Duodenal mucosa (tissue), 2 donors: ENCODE measurements around the gene EIF4G3.
"Not testable (repeated sequence)": the region's sequence is repeated elsewhere in the genome, so short reads cannot be mapped to it uniquely, and the experiment has no call there.

ENCODE experiments used
- H3K27ac ChIP-seq: one replicate; pipeline ENCODE4 v1.7.0; 2013; ENCODE audit warnings: low read depth, low read length
- H3K27me3 ChIP-seq, 2 donors: one replicate each; pipeline ENCODE4 v1.7.0; 2013; ENCODE audit warnings: low read length in 2 of 2, control low read depth in 1 of 2; ENCODE audit not compliant: insufficient read depth in 2 of 2, control insufficient read depth in 1 of 2
- H3K36me3 ChIP-seq, 2 donors: one replicate each; pipeline ENCODE4 v1.7.0; 2013; ENCODE audit warnings: low read length in 2 of 2, control low read depth in 1 of 2; ENCODE audit not compliant: insufficient read depth in 2 of 2, control insufficient read depth in 1 of 2
- H3K4me1 ChIP-seq, 2 donors: one replicate each; pipeline ENCODE4 v1.7.0; 2013; ENCODE audit warnings: low read length in 2 of 2, control low read depth in 1 of 2; ENCODE audit not compliant: insufficient read depth in 2 of 2, control insufficient read depth in 1 of 2
- H3K4me3 ChIP-seq, 2 donors: one replicate each; pipeline ENCODE4 v1.7.0; 2013; ENCODE audit warnings: low read length in 2 of 2, low read depth in 1 of 2
- H3K9ac ChIP-seq, 2 donors: one replicate each; pipeline ENCODE4 v1.7.0; 2013; ENCODE audit warnings: low read length in 2 of 2, low read depth in 1 of 2
- H3K9me3 ChIP-seq, 2 donors: one replicate each; pipeline ENCODE4 v1.7.0; 2013; ENCODE audit warnings: low read length in 2 of 2, control low read depth in 1 of 2; ENCODE audit not compliant: control insufficient read depth in 1 of 2

EIF4G3 gene

GRCh38 chr1:21059021-21059420, 117.7 kb downstream of the EIF4G3 start:
- H3K27ac ChIP-seq: no peak overlapping the region
- no peaks in the 10 kb centered on the region for H3K9me3 ChIP-seq
- H3K27me3 ChIP-seq: no peaks in the 10 kb centered on the region

GRCh38 chr1:21058035-21058793, 118.5 kb downstream of the EIF4G3 start:
- Histone ChIP-seq H3K4me1 (peaks cover 0 to 11% of the 10 kb centered on the region in 2 donors), H3K27me3 (no peaks in the 10 kb centered on the region), H3K4me3 (no peak overlapping the region), H3K27ac (no peak overlapping the region), H3K9ac (no peak overlapping the region), H3K9me3 (no peaks in the 10 kb centered on the region), H3K36me3 (no peaks in the 10 kb centered on the region)

More at GRCh38 chr1:21059021-21059420, 117.7 kb downstream of the EIF4G3 start:
- no peak overlapping the region for H3K4me3 ChIP-seq
- peaks cover 0 to 11% of the 10 kb centered on the region in 2 donors for H3K4me1 ChIP-seq
- peaks cover 0 to 1% of the 10 kb centered on the region in 2 donors for H3K36me3 ChIP-seq
- H3K9ac ChIP-seq: no peak overlapping the region

- not testable (repeated sequence) for H3K27ac ChIP-seq, H3K9me3 ChIP-seq, H3K36me3 ChIP-seq, H3K4me3 ChIP-seq, H3K4me1 ChIP-seq, H3K9ac ChIP-seq, H3K27me3 ChIP-seq
These were observed 123.3 kb downstream of the EIF4G3 start for GRCh38 chr1:21053189-21053928.

GRCh38 chr1:21052034-21052433, 124.7 kb downstream of the EIF4G3 start:
- H3K27ac ChIP-seq: no peak overlapping the region
- no peak overlapping the region for H3K9ac ChIP-seq
- H3K4me3 ChIP-seq: no peak overlapping the region
- H3K9me3 ChIP-seq: no peaks in the 10 kb centered on the region
- peaks cover 0 to 11% of the 10 kb centered on the region in 2 donors for H3K36me3 ChIP-seq
- no peaks in the 10 kb centered on the region for H3K4me1 ChIP-seq
- H3K27me3 ChIP-seq: no peaks in the 10 kb centered on the region

GRCh38 chr1:21051177-21051825, 125.4 kb downstream of the EIF4G3 start:
- Histone ChIP-seq H3K36me3 (peaks cover 0 to 11% of the 10 kb centered on the region in 2 donors), H3K27me3 (no peaks in the 10 kb centered on the region), H3K27ac (no peak overlapping the region), H3K4me1 (no peaks in the 10 kb centered on the region), H3K4me3 (no peak overlapping the region), H3K9me3 (no peaks in the 10 kb centered on the region), H3K9ac (no peak overlapping the region)

GRCh38 chr1:21050031-21050430, 126.7 kb downstream of the EIF4G3 start:
- no peak overlapping the region for H3K9ac ChIP-seq
- H3K27ac ChIP-seq: no peak overlapping the region
- no peak overlapping the region for H3K4me3 ChIP-seq
- H3K27me3 ChIP-seq: no peaks in the 10 kb centered on the region
- H3K9me3 ChIP-seq: no peaks in the 10 kb centered on the region
- H3K4me1 ChIP-seq: no peaks in the 10 kb centered on the region
- H3K36me3 ChIP-seq: peaks cover 0 to 11% of the 10 kb centered on the region in 2 donors

GRCh38 chr1:21048462-21048861, 128.2 kb downstream of the EIF4G3 start:
- no peak overlapping the region for H3K9ac ChIP-seq
- no peaks in the 10 kb centered on the region for H3K9me3 ChIP-seq
- no peaks in the 10 kb centered on the region for H3K27me3 ChIP-seq
- peaks cover 0 to 11% of the 10 kb centered on the region in 2 donors for H3K36me3 ChIP-seq
- no peaks in the 10 kb centered on the region for H3K4me1 ChIP-seq
- H3K27ac ChIP-seq: no peak overlapping the region
- no peak overlapping the region for H3K4me3 ChIP-seq

GRCh38 chr1:21046132-21046531, 130.6 kb downstream of the EIF4G3 start:
- Histone ChIP-seq H3K4me1 (no peaks in the 10 kb centered on the region), H3K9me3 (no peaks in the 10 kb centered on the region), H3K4me3 (no peak overlapping the region), H3K36me3 (peaks cover 0 to 11% of the 10 kb centered on the region in 2 donors), H3K9ac (no peak overlapping the region), H3K27ac (no peak overlapping the region), H3K27me3 (no peaks in the 10 kb centered on the region)

GRCh38 chr1:21045351-21045750, 131.3 kb downstream of the EIF4G3 start:
- no peak overlapping the region for H3K4me3 ChIP-seq
- H3K9ac ChIP-seq: no peak overlapping the region
- H3K36me3 ChIP-seq: peaks cover 0 to 11% of the 10 kb centered on the region in 2 donors
- no peaks in the 10 kb centered on the region for H3K9me3 ChIP-seq
- no peak overlapping the region for H3K27ac ChIP-seq
- H3K27me3 ChIP-seq: no peaks in the 10 kb centered on the region
- H3K4me1 ChIP-seq: no peaks in the 10 kb centered on the region
